HepG2 (cell line): ENCODE data around the gene PLEKHG4. TPM values are rescaled to one million over a fixed set of nuclear protein-coding genes. Genes with fewer than 3 reads are reported as not detected.

Experiments used
- DDIT3 ChIP-seq: sonication (generic); formaldehyde crosslinking; IDR thresholded peaks from 2 replicates; pipeline ENCODE4 v1.4.0; 2020; ENCODE audit warnings: mild to moderate bottlenecking, missing genetic modification reagents
- FOXC1 ChIP-seq: sonication (generic); formaldehyde crosslinking; IDR thresholded peaks from 2 replicates; pipeline ENCODE4 v1.8.0; 2022; ENCODE audit warnings: mild to moderate bottlenecking, missing genetic modification reagents, borderline replicate concordance
- FOXK2 ChIP-seq: fragments of 450-650 bp; IDR thresholded peaks from 2 replicates; pipeline ENCODE4 v1.6.1; 2016
- FOXO1 ChIP-seq: sonication (generic); formaldehyde crosslinking; IDR thresholded peaks from 2 replicates; pipeline ENCODE4 v1.4.0; 2020; ENCODE audit warnings: missing genetic modification reagents
- HNF1B ChIP-seq: sonication (generic); formaldehyde crosslinking; IDR thresholded peaks from 2 replicates; pipeline ENCODE4 v1.5.1; 2020; ENCODE audit warnings: mild to moderate bottlenecking, moderate library complexity, missing genetic modification reagents
- HNRNPL ChIP-seq: fragments of 200-400 bp; formaldehyde crosslinking; IDR thresholded peaks from 2 replicates; pipeline ENCODE4 v1.6.1; 2017; ENCODE audit warnings: mild to moderate bottlenecking, low read depth, low read length
- IKZF1 ChIP-seq: fragments of 450-650 bp; IDR thresholded peaks from 2 replicates; pipeline ENCODE4 v1.7.1; 2016
- NFYB ChIP-seq: sonication (generic); formaldehyde crosslinking; IDR thresholded peaks from 2 replicates; pipeline ENCODE4 v1.4.0; 2020; ENCODE audit warnings: missing genetic modification reagents
- NONO ChIP-seq, 2 experiments: fragments of 450-650 bp in 1 of 2; sonication (generic) in 1 of 2; formaldehyde crosslinking in 1 of 2; IDR thresholded peaks in 1 of 2; conservative IDR thresholded peaks in 1 of 2; 2 replicates each; pipeline versions ENCODE4 v1.6.1 to v1.8.0; 2017 to 2022; ENCODE audit warnings: mild to moderate bottlenecking in 1 of 2, missing genetic modification reagents in 1 of 2, moderate library complexity in 1 of 2
- NR2F6 ChIP-seq, 2 experiments: IDR thresholded peaks; 2 replicates each; pipeline ENCODE4 v1.6.1; 2016; ENCODE audit warnings: antibody characterized with exemption in 1 of 2, mild to moderate bottlenecking in 1 of 2
- PHF21A ChIP-seq: sonication (generic); formaldehyde crosslinking; IDR thresholded peaks from 2 replicates; pipeline ENCODE4 v1.5.0; 2020; ENCODE audit warnings: mild to moderate bottlenecking, missing genetic modification reagents
- SRSF1 ChIP-seq: fragments of 200-400 bp; formaldehyde crosslinking; optimal IDR thresholded peaks from 2 replicates; pipeline ENCODE3; 2017; ENCODE audit warnings: mild to moderate bottlenecking, low read depth, low read length, moderate library complexity
- TFAP4 ChIP-seq: sonication (generic); IDR thresholded peaks from 2 replicates; pipeline ENCODE4 v1.6.1; 2016; ENCODE audit warnings: low read depth, borderline replicate concordance
- TIGD3 ChIP-seq: sonication (generic); formaldehyde crosslinking; IDR thresholded peaks from 2 replicates; pipeline ENCODE4 v1.5.1; 2020; ENCODE audit warnings: mild to moderate bottlenecking, missing genetic modification reagents, borderline replicate concordance
- TRIM24 ChIP-seq: sonication (generic); formaldehyde crosslinking; IDR thresholded peaks from 2 replicates; pipeline ENCODE4 v1.8.0; 2022; ENCODE audit warnings: mild to moderate bottlenecking, missing genetic modification reagents
- ZFP91 ChIP-seq: sonication (generic); formaldehyde crosslinking; IDR thresholded peaks from 2 replicates; pipeline ENCODE4 v1.9.0; 2022; ENCODE audit warnings: missing genetic modification reagents, mild to moderate bottlenecking, borderline replicate concordance
- ZNF251 ChIP-seq: sonication (generic); formaldehyde crosslinking; IDR thresholded peaks from 2 replicates; pipeline ENCODE4 v1.9.0; 2021; ENCODE audit warnings: mild to moderate bottlenecking, missing genetic modification reagents
- ZNF317 ChIP-seq: sonication (generic); formaldehyde crosslinking; IDR thresholded peaks from 2 replicates; pipeline ENCODE4 v1.5.0; 2020; ENCODE audit warnings: mild to moderate bottlenecking, missing genetic modification reagents
- ZNF546 ChIP-seq: sonication (generic); formaldehyde crosslinking; conservative IDR thresholded peaks from 2 replicates; pipeline ENCODE4 v1.8.1; 2023; ENCODE audit warnings: mild to moderate bottlenecking, missing genetic modification reagents
- ZNF713 ChIP-seq: sonication (generic); formaldehyde crosslinking; IDR thresholded peaks from 2 replicates; pipeline ENCODE4 v1.4.0; 2020; ENCODE audit warnings: mild to moderate bottlenecking, missing genetic modification reagents
- ZNF768 ChIP-seq: sonication (generic); formaldehyde crosslinking; IDR thresholded peaks from 2 replicates; pipeline ENCODE4 v1.4.0; 2020; ENCODE audit warnings: missing genetic modification reagents
- ZSCAN5A ChIP-seq: sonication (generic); formaldehyde crosslinking; IDR thresholded peaks from 2 replicates; pipeline ENCODE4 v1.8.0; 2022; ENCODE audit warnings: mild to moderate bottlenecking, missing genetic modification reagents, borderline replicate concordance
- polyA plus RNA-seq, 8 experiments: library from polyadenylated mRNA; depleted of rRNA in 3 of 8; stranded (reverse) in 7 of 8; unstranded in 1 of 8; fragments of >200 nt; fragmentation: Illumina TruSeq in 4 of 8; extraction: Trizol in 4 of 8; gene quantifications; 2 replicates each; pipeline versions ENCODE4 v1.2.1 to v1.2.3, GENCODE V29; 2011 to 2016; ENCODE audit warnings: low read depth in 4 of 8, missing spikeins in 1 of 8, mixed read lengths in 1 of 8; ENCODE audit not compliant: insufficient read depth in 1 of 8
- total RNA-seq, 5 experiments: library from RNA; depleted of rRNA; stranded (reverse); fragments of >200 nt; fragmentation: Illumina TruSeq; extraction: Trizol; gene quantifications; 2 replicates each; pipeline ENCODE4 v1.2.3, GENCODE V29; 2016; ENCODE audit warnings: low read depth in 1 of 5

Gene PLEKHG4
- total and polyA plus RNA-seq, 2 of the 13 experiments (the other 11 are each of a cell fraction or from before 2014, with no cell fraction given): 7.1 to 13.6 TPM

- TF ChIP-seq HNF1B (CRISPR knock-in tag): no peak
- no peak for TF ChIP-seq ZNF317 (CRISPR knock-in tag)
- TF ChIP-seq ZNF713 (CRISPR knock-in tag): no peak
- TF ChIP-seq TRIM24 (CRISPR knock-in tag): no peak
- TF ChIP-seq ZFP91 (CRISPR knock-in tag): no peak
- TF ChIP-seq ZNF546 (CRISPR knock-in tag): peak; percentile 2; the same call in 1 of the 2 replicates
- no peak for TF ChIP-seq FOXC1 (CRISPR knock-in tag)
- TF ChIP-seq NFYB (CRISPR knock-in tag): no peak
- 0 out of 2 replicates have a peak, but pooled peaks have one; percentile 5 for TF ChIP-seq ZNF768 (CRISPR knock-in tag)
- TF ChIP-seq FOXO1 (CRISPR knock-in tag): no peak
- TF ChIP-seq ZSCAN5A: no peak
- no peak for TF ChIP-seq SRSF1
- no peak for TF ChIP-seq FOXK2
- TF ChIP-seq ZNF251 (CRISPR knock-in tag): no peak
- no peak for TF ChIP-seq TIGD3 (CRISPR knock-in tag)
- no peak for TF ChIP-seq NR2F6 (IDR thresholded peaks at IDR 0.05)
- no peak for TF ChIP-seq NR2F6 (CRISPR knock-in tag; IDR thresholded peaks at IDR 0.05)
- TF ChIP-seq PHF21A: no peak
- TF ChIP-seq DDIT3 (CRISPR knock-in tag): no peak
- no peak for TF ChIP-seq TFAP4
- no peak for TF ChIP-seq IKZF1
- TF ChIP-seq NONO (IDR thresholded peaks at IDR 0.05): no peak
- no peak for TF ChIP-seq NONO (CRISPR knock-in tag; conservative IDR thresholded peaks at IDR 0.05)
- 0 out of 2 replicates have a peak, but pooled peaks have one; percentile 25 for TF ChIP-seq HNRNPL
Measured at GRCh38 chr16:67246756-67247191, 32.6 kb upstream of the PLEKHG4 start (continued).
